GM19452 (cell line): ENCODE results near the gene PRDM16.

Source experiments
- ATAC-seq: cut with Tn5 transposase; IDR thresholded peaks from one replicate; pipeline ENCODE4 v1.9.1; 2021; ENCODE audit not compliant: unreplicated experiment

Gene PRDM16

DNA sequence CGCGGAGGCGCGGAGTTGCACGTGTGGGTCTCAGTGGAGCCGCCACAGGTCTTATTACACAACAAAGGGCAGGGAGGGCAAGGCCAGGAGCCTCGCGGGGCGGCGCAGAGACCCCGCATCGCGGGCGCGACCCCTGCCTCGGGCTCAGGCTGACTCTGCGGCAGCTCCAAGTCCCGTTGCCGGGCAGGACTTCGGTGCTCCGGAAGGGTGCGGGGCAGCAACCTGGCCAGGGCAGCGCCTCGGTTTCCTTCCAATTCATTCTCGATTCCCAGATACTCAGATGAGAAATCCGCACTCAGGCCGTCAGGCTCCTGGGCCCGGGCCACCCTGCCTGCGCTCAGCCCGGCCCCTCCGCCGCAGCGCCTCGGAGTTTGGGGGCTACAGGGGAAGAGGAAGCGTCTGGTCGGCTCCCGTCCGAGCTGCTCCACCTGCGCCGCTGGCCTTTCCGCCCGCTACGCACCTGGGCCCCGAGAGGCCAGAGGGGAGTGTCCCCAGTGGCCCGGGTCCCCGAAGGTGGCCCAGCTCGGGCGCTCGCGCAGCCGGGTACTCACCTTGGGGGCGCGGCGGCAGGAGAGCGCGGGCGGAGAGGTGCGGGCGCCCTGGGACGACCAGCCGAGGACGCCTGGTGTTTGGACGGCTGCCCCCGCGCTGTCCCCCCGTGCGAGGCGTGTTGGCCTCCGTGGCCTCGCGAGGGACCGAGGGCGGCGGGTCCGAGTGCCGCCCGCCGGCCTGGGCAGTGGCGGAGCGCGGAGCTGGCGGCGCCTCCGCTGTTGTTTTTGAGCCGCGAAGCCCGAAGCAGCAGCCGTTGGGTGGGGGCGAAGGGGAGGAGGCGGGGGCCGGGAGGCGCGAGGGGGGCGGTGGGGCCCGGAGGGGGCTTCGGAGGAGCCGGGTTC lies 1.1 kb upstream of the PRDM16 start:
- no peak for ATAC-seq

GRCh38 chr1:3069491-3070308 lies 697 bp downstream of the PRDM16 start:
- no peak for ATAC-seq

- no peak for ATAC-seq
These were observed 1.3 kb downstream of the PRDM16 start for GRCh38 chr1:3070309-3070643.

DNA sequence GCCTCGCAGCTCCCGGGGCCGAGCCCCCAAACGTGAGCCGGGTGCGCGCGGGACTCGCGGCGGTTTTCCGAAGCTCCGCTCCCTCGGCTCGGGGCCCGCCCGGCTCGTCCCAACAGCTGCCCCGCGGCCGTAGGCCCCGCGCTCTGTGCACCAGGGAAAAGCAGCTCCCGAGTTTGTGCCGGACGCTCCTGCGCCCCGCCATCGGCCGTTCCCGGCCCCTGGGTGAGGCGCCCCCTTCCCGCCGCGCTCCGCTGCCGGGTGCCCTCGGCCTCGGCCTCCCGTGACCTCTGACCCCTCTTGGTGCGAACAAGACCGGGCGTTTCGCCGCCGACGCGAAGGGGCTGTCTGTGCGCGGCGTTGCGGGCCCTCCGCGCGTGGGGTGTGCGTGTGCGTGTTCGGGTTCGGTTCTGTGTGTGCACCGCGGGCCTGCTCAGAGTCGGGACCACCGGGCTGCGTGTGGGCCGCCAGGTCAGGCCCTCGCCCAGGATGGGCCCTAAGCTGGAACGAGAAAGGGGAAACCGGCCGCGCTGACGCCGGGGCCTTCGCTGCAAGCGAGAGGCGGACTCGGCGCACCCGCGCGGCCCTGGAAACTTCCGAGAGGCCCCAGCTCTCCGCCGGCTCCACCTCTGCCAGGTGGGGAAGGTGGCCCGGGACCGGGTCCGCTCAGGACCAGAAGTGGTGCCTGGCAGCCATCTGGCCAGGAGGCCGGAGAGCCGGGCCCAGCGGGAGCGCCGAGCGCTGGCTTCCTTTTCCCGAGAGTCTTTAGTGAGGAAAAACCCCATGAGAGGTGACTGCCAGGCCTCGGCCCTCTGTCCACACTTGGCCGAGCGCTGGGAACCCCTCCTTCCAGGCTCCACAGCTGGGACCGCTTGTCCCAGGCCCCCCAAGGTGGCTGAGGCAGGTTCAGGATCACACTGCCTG lies 1.9 kb downstream of the PRDM16 start:
- no peak for ATAC-seq

GRCh38 chr1:3071565-3072390 lies 2.8 kb downstream of the PRDM16 start:
- no peak for ATAC-seq

DNA sequence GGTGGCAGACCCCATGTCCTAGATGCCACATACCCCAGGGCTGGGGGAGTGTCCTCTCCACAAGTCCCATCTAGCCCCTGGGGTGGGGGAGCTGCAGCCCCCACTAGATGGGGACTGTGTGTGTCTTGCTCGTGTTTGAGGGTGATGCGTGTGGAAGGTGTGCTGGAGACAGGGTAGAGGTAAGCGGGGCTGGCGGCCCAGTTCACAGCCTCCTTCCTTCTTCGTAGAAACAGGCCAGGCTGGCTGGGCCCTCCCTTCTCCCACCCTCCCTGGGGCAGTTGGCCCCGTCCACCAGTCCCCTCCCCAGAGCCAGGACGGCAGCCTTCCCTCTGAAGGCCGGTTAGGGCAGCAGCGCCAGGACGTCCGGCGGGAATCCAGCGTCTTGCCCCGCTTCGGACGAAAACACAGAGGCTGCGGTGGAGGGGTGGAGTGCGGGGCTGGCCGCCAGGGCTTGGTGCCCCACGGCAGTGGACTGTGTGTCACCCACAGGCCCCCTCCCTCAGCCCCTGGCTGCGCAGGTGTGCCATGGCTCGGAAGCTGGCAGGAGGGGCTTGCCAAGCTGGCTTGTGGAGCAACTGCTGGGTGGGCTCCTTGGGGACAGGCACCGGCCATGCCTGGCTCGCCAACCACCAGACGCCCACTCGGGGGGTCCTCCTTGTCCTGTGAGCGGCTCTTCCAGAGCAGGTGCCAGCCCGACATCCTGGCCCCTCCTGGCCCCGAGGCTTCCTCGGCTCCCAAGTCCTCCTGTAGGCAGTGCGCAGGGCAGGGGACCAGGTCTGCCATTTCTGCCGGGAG lies 3.6 kb downstream of the PRDM16 start:
- no peak for ATAC-seq

DNA sequence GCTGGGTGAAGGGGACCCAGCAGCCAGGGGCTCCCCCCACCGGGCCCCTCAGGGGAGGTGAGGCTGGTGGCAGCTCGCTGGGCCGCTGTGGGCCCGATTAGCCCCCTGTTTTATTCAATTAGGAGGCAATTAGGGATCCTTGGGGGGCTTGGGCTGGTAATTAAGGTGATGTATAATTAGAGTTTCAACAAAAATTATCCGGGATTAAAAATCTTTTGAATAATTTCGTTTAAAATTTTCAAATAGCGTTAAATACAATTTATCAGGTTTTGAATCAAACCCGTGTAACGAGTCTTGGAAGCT lies 4.1 kb downstream of the PRDM16 start:
- no peak for ATAC-seq

DNA sequence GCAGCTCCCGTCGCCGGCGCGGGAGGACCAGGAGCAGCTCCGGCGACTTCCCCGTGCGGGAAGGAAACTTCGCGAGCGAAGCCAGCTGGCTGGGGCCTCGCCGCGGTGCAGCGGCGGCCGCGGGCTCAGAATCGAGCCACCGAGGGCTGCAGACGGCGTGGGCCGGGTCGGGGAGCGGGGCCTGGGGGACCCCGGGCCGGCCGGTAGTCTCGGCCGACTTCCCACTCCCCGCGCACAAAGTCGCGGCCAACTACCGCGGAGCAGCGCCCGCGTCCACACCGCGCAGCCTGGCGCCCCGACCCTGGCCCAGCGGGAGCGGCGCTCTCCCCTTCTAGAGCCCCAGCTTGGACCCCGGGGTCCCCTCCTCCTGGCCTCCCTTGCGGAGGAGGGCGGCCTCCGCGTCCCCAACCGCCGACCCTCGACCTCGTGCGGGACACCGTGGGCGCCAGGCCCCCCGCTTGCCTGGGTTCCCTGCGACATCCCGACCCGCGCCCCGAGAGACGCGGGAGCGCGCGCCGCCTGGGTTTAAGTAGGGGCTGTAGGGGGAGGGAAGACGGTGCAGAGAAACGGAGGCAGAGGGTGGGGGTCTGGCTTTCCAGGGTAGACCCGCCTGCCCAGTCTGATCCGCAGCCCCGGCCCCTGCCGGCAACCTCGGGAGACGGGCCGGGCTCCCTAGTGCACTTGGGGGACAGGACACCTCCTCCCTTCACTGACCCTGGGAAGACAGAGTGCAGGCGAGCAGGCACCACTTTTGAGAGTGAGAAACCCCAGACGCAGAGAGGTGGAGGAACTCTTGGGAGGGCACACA lies 4.7 kb downstream of the PRDM16 start:
- no peak for ATAC-seq

DNA sequence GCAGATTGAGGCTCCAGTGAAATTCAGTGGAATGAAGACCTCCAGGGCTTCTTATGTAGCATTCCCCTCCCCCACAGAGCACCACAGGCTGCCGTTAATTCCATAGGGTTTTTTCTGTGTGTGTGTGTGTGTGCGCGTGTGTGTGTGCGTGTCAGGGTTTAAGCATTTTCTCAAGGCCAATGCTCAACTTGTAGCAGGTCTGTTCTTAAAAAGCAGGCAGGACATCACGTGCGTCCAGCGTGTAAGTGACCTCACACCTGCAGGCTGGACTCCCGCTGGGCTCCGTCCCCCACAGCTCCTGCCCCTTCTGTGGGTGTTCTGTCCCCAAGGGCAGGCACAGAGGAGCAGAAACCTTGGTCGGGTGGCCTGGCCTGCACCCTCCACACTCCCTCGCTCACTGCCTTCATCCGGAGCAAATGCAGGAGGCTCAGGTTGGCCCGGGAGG lies 5.3 kb downstream of the PRDM16 start:
- no peak for ATAC-seq

- no peak for ATAC-seq
These were observed 5.8 kb downstream of the PRDM16 start for GRCh38 chr1:3074800-3075199.

DNA sequence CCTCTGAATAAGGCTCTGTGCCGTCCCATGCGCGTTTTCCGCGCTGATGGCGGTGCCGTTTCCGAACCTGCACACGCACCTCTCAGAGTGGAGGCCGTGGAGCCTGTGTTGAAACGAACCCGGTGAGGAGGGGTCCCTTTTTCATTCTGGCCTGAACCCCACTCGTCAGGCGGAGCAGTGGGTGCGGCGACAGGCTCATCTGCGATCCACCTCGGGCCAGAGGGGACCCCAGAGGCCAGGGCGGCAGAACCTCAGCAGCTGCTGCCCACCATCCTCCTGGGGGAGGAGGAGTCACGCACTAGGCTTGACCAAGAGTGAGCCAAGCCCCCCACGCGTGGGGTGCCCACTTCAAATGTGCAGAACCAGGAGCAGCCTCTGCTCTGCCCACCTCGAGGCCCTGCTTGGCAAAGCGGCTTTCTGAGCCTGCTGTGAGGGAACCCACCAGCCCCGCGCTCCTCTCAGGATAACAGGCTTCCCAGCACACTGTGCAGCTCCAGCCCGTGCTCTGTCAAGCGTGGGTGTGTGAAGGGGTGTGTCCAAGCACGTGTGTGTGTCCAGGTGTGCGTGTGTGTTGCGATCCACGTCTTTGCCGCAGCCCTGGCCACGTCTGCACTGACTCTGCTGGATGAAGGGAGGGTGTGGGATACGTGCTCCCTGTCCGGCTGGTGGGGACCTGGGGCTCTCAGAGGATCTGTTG lies 6.8 kb downstream of the PRDM16 start:
- no peak for ATAC-seq

GRCh38 chr1:3076363-3076740 lies 7.3 kb downstream of the PRDM16 start:
- ATAC-seq = no peak

DNA sequence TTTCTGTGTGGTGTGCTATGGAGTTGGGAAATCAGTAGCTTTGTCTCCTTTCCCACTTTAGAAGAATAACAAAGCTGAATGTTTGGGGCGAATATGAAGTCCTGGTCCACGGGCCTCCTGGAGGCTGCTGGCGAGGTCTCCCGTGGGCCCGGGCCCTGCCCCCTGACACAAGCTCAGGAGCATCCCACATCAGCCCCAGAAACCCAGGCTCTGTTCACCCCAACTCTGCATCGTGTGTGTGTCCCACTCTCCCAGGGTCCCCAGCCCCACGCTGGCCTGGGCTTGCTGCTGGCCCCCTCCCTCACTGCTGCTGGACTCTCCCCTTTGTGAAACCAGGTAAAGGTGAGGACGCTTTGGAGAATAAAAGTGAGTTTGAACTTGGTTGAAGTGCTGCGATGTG lies 8.1 kb downstream of the PRDM16 start:
- ATAC-seq = no peak

DNA sequence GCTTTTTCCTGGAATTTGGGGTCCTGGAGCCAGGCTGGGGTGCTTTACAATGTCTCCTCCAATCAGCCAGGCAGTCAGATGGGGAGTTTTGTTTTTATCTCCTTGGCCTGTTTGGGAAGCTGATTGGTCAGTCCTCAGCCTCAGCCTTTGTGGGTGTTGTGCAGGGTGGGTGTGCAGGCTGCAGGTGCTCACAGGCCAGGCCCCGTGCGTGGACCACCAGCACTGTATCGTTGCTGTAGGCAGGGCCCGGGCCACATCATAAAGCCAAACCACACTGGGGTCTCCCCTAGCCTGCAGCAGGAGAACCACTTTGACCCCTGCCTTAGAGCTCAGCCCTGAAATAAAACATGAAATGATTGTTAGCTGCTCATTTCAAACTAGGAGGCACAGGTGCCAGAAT lies 8.6 kb downstream of the PRDM16 start:
- no peak for ATAC-seq

- no peak for ATAC-seq
These were observed 9.4 kb downstream of the PRDM16 start for GRCh38 chr1:3078430-3078861.

GRCh38 chr1:3078871-3079270 lies 9.9 kb downstream of the PRDM16 start:
- ATAC-seq = no peak

DNA sequence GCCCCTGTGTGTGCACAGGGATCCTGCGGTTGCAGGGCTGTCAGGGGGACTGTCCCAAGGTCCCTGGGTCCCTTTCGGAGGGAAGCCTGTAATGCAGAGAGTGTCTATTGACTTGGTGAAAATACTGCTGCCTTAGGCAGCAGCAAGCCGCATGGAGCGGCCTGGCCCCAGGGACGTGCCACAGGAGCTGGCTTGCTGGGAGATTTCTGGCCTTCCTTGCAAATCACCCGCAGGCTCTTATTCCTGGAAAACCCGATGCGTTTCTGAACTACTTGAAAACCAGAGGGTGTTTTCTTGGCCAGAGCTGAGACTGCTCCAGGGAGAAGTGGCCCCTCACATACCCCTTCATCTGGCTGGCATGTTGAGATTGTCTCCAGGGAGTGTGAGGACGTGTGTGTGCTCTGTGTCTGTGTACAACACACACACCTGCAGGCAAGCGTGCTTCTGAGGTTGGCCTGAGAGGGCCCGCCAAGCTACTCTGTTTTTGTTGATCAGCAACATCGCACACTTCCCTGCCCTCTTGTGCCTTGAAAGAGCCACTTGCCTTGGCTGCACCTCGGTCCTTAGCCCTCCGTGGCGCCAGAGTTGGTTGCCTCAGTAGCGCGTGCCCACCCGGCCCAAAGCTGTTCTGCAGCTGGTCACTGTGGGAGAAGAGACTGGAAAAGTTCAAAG lies 10.5 kb downstream of the PRDM16 start:
- no peak for ATAC-seq
